HL-60/S4 treated with retinoic acid at 250 ng/mL for 4 days and 3 days (cell line): ENCODE data around the gene TAF4.
"Not testable (repeated sequence)": the region's sequence is repeated elsewhere in the genome, so short reads cannot be mapped to it uniquely, and the experiment has no call there.

Source experiments
- in situ Hi-C: fragments of 300-500 bp; cut with MboI; formaldehyde crosslinking; loops from 2 replicates; pipeline ENCODE4 v1.7.0; 2022; ENCODE audit warnings: low sequenced_read_pairs

Gene TAF4

DNA sequence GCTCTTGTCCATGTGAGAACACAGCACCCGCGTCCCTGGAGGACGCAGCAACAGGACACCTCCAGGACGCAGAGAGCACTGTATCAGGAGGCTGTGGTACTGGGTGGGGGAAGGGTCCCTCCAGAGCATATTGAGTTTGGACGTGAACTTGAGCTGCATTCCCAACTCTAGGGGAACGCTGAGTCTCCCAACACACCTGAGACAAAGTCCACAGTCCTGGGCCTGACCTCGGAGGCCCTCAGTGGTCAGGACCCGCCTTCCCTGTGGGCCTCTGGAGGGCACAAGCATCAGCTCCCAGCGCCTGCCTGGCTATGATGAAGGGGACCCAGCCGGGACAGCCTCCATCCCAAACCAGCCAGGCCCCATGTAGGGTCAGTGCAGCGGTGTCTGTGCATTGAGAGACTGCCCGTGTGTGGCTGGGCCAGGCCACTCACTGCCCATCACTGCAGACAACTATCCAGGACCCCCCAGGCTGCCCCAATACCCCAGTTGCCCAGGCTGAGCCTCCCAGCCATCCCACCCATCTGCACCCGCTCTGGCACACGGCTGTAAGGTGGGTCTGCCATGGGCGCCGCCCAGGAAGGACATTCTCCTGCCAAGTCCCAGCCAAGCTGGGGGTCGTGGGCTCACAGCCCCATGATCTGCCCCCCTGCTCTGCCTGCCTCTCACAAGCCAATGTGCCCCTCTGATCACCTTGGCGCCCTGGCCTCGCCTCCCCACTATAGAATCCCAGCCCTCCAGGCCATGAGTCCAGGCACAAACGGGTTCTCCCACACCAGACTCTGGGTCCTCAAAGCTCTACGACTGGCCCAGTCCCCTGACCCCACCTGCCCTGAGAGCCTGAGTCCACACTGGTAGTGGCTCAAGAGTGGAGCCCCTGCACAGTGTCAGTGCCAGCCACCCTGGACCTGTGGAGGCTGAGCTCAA, 115.7 kb downstream of the TAF4 start:
- in situ Hi-C loops: no loop called here

DNA sequence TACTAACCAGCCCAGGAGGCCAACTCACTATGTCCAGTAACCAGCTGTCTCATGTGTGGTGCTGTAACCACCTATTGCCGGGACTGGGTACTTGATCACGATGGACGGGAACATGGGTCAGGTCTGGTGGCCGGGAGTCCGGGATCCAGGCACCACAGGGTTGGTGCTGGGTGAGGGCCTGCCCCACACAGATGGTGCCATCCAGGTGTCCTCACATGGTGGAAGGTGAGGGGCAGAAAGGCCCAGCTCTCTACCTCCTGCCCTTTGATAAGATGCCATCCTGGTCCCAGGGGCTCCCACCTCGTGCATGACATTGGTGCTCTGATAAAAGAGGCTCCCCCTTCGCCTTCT, 116.3 kb downstream of the TAF4 start:
- in situ Hi-C loops: no loop called here

DNA sequence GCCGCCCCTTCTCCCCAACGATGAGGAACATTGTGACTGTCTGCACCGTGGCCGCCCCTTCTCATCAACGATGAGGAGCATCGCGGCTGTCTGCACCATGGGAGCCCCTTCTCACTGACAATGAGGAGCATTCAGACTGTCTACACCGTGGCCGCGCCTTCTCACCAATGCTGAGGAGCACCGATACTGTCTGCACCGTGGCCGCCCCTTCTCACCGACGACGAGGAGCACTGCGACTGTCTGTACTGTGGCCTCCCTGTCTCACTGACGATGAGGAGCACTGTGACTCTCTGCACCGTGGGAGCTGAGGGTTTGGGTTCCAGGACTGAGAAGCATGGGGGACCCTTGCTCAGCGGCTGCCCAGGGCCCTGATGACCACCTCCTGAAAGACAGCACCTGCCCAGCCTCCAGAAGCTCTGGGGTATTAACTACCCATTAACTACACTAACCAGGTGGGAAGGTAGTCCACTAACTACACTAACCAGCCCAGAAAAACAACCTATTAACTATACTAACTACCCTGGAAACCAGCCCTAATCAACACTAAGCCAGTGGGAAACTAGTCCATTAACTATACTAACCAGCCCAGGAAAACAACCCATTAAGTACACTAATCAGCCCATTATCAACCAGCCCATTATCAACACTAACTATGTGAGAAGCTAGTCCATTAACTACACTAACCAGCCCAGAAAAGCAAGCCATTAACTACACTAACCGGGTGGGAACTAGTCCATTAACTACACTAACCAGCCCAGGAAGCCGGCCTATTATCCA, 116.9 kb downstream of the TAF4 start:
- in situ Hi-C loops: no loop called here

DNA sequence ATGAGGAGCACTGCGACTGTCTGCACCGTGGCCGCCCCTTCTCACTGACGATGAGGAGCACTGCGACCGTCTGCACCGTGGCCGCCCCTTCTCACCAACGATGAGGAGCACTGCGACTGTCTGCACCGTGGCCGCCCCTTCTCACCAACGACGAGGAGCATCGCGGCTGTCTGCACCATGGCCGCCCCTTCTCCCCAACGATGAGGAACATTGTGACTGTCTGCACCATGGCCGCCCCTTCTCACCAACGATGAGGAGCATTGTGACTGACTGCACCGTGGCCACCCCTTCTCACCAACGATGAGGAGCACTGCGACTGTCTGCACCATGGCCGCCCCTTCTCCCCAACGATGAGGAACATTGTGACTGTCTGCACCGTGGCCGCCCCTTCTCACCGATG, 117.6 kb downstream of the TAF4 start:
- in situ Hi-C loops: not testable (repeated sequence)

DNA sequence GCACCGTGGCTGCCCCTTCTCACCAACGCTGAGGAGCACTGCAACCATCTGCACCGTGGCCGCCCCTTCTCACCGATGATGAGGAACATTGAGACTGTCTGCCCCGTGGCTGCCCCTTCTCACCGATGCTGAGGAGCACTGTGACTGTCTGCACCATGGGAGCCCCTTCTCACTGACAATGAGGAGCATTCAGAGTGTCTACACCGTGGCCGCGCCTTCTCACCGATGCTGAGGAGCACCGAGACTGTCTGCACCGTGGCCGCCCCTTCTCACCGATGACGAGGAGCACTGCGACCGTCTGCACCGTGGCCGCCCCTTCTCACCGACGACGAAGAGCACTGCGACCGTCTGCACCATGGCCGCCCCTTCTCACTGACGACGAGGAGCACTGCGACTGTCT, 120.2 kb downstream of the TAF4 start:
- in situ Hi-C loops: not testable (repeated sequence)

DNA sequence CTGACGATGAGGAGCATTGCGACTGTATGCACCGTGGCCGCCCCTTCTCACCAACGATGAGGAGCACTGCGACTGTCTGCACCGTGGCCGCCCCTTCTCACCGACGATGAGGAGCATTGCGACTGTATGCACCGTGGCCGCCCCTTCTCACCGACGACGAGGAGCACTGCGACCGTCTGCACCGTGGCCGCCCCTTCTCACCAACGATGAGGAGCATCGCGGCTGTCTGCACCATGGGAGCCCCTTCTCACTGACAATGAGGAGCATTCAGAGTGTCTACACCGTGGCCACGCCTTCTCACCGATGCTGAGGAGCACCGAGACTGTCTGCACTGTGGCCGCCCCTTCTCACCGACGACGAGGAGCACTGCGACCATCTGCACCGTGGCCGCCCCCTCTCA, 120.7 kb downstream of the TAF4 start:
- in situ Hi-C loops: not testable (repeated sequence)

DNA sequence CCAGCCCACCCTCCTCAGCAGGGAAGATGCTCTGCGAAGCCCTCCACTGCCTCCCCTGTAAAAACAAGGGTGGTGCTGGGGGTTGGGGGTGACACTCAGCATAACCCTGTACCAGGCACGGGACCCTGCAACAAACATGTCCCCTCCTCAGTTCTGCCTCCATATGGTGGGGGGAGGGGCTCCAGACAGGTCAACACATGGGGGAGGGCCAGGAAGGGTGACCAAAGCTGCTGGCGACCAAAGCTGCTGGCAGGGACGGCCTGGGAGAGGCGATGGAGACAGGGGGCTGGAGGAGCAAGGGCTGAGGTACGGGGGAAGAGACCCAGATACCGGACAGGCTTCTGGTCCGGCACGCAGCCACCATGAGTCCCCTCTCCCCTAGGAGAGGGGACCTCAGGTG, 123.2 kb downstream of the TAF4 start:
- in situ Hi-C loops: no loop called here

DNA sequence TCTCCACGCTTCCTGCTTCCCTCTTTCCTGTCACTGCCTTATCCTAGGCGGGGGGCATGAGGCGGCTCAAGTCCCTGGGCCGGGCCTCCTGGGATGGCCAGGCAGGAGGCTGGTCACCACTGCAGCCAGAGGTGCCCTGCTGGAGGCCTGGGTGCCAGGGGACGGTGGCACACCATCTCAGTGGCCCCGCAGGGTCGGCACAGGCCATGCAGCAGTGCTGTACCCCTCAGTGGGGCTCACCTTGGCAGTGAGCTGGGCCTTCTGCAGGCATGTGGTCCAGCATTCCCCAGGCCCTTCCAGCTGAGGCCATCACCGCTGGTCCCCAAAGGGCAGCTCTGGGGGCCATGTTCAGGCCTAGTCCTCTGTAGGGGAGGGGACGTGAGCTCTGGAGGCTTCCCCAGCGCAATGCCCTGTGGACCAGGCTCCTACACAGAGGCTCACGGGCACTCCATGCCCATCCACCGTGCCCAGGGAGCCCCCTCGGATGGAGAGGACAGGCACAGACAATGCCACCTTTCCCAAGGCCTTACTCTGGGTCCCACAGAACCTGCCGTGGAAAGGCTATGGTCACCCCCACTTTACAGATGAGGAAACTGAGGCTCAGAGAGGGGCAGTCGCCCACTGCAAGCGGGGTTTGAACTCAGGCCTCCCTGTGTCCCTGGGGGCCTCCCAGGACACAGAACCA, 123.8 kb downstream of the TAF4 start:
- in situ Hi-C loops: no loop called here

DNA sequence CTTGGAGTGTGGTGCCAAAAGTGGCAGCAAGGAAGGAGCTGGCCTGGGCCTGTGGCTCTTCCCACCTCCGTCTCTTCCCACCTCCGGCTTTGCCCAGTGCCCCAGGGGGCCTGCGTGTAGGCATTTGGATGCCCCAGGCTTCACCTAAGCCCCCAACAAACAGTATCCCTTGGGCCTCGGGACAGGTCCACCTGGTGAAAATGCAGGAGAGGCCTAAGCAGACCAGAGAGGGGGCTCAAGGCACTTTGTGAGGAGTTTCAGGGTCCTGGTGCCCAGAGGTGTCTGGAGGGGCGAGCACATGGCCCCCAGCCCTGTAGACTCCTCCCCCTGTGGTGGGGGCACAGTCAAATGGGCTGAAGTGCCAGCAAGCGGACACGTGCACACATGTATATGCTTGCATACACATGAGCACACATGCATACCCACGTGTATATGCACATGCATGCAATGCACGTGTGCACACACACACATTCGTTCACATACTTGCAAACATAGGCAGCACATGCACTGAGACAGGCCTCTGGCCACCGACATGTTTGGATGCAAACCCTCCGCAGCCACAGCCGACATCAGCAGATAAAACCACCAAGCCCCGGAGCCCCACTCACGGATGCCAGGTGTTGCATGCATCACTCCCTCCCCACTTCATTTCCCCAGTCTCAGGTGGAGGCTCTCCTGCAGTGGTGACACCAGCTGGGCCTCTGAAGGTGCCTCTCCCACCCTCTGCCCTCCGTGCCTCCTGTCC, 124.5 kb downstream of the TAF4 start:
- in situ Hi-C loops: no loop called here

DNA sequence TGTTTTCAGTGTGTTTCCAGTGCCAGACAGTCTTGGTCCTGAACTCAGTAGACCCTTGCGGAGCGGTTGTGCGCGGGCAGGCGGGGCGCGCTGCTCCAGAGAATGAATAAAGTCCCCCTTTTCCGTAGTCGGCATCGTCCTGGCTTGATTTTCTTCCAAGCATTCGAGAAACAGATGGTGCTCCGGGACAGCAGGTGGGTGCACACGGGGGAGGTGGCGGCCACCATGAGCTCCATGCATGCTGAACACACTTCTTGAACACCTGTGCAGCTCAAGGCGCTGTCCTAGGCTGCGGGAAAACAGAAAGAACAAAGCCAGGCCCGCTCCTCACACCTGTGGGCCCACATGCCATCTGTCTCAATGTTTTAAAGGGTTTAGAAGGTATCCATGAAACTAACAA, 125.2 kb downstream of the TAF4 start:
- in situ Hi-C loops: no loop called here

DNA sequence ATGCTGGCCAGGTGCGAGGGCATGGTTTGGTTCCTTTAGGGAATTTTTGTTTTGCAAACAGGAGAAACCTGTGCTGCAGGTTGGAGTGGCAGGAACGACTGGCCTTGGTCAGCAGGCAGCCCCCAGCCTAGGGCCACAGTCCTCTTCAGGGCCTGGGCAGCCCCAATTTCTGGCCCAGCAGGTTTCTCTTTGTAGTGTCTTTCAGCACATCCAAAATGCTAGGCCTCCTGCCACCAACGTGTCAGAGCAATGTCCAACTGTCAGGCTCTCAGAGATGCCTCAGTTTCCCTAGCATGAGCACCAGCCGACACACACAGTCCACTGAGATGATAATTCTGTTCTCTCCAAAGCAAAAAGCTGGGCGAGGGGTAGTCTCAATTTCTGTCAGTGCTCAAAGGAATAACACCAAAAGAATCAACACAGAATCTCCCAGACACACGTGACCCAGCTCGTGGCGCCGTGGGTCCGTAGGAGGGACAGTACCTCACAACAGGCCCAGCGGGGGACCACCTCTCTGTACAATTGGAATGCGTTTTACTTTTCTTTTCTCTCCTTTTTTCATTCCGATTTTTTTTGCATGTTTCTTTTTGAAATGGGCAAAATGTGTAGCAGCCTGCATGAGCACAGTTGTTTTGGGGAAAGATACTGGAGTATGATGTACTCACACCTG, 125.9 kb downstream of the TAF4 start:
- in situ Hi-C loops: no loop called here

DNA sequence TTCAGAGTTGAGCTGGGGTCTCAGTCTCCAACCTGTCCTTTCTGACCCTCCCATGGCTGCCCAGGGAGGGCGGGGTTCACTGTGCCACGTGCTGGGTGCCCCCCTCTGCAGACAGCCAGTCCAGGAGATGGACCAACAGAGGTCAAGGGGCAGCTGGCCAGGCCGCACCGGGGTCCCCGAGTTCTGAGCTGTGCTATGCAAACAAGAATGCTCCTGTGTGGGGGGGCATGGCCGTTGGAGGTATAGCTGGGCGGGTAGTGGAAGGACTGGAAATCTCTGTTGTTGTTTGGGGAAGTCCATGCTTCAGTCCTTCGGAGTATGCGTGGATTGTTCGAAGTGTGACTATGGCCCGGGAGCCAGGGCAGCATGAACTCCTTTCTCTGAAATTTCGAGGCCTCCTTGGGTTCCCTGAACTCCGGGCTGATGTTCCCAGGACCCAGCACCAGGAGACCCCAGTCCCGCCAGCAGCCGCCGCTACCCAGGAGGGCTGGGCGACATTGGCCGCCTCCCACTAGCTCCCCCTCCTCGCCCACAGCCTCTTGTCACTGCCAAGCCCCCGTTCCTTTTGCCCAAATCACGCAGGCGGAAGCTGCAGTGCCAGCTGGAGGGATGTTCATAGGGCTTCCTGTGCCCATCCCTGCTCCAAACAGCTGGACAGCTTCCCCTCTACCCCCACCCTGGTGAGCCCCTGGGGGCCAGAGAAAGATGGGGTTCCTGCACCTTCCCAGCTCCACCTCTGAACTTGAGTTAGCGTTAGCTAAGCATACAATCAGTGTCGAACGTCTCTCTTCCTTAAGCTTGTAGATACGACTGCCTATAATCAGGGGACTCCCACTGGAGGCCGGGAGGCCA, 126.6 kb downstream of the TAF4 start:
- in situ Hi-C loops: no loop called here

DNA sequence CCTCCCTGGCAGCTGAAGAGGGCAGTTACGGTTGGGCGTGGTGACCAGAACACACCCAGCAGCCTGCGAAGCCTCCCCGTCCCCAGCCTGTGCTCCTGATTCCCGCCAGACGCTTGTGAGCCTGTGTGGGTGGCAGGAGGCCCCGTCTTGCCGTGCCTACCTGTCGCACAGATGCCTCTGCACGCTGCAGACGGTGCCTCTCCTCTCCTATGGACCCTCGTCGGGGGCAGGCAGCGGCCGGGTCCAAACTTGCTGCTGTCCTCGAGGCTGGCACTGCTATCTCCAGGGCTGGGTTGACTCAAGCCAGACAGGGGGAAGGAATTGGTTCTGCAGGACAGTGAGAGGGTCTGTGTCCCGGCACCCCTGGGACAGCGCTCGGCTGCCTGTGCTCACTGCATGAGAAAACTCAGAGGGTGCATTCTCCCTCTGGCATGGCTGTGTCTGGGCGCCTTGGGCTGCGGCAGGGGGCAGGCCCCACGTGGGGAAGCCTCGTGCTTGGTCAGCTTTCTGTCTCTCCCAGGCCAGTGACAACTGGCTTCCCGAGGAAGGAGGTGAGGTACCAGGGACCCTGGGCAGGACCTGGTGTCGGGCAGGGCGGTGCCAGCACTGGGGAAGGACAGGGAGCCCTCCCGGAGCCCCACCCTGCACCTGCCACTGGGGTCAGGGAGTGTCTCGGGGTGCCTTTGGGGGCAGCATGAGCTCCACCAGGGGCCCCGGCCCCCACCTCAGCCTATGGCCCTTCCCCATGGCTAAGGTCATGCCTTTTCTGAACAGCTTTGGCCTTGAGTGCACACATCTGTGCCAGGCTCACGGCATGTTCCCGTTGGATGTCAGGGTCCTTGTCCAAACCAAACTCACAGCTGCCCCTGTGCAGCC, 127.5 kb downstream of the TAF4 start:
- in situ Hi-C loops: no loop called here

DNA sequence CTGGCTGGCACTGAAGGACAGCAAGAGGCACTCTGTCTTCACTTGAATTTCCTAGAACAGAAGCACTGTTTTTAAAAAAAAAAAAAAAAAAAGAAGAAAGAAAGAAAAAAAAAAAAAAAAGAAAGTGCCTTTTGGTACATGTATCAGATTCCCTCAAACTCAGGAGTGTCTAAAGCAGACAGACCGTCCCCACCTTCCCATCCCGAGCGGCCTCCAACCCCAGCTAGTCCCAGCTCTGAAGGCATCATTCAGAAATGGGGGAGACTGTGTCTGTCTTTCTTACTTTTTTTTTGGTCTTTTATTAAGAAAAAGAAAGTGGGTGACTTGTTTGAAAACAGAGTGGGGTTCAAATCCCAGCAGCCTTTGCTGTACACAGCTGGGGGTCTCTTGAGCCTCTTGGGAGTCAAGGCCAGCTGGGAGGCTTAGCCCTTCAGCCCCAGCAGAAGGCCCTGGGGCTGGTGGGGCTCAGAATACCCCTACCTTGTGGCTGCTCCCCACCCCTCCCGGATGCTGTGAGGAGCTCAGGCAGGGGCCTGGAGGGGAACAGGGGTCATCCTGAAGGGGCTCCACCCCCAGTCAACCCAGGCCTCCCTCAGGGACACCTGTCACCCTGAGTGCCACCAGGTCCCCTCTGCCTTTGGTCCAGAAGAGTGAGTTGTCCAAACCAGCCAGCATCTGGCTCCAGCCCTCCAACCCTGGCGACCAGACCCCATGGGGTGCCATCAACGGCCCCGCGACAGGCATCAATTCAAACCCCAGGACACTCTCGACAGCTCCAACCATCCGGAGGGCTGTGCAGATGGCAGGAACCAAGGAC, 128.3 kb downstream of the TAF4 start:
- in situ Hi-C loops: no loop called here

DNA sequence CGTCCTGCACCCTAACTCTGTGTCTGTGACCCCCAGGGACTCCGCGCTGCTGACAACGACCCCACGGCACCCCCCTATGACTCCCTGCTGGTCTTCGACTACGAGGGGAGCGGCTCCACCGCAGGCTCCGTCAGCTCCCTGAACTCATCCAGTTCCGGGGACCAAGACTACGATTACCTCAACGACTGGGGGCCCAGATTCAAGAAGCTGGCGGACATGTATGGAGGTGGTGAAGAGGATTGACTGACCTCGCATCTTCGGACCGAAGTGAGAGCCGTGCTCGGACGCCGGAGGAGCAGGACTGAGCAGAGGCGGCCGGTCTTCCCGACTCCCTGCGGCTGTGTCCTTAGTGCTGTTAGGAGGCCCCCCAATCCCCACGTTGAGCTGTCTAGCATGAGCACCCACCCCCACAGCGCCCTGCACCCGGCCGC, 129.0 kb downstream of the TAF4 start:
- in situ Hi-C loops: no loop called here

DNA sequence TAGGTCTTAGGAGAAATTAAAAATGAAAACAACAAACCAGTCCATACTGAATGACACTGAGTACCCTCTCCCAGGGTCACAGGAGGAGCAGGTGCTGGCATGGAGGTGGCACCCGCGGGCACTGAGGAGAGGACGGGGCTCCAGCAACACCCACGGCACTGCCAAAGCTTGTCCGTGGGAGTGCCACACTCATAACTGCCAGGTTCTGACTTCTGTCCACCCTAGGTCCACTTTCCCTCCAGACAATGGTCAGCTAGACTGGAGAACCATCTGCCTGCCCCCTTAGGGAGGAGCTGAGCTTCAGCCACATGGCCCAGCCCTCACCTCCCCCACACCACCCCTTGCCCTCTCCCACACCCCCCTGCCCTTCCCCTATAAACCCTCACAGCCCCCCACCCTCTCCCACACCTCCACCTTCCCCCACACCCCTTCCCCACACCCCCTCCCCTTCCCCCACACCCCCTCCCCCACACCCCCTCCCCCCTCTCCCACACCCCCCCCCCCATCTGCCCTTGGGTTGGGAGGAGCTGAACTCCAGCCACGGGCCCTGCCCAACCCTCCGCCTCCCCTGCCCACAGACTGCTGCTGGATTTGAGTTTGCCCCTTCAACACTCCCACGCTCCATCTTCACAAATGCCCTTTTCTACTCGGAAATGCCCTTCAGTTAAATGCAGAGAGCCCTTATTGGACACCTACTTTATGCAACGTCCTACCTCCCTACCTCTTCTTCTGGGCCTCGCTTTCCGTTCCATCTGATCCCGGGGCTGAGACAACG, 129.6 kb downstream of the TAF4 start:
- in situ Hi-C loops: no loop called here
